Spleen (tissue), 11 donors: ENCODE data around the gene SEC14L3. TPM values are rescaled to one million over a fixed set of nuclear protein-coding genes. Genes with fewer than 3 reads are reported as not detected.

Source experiments
- DNase-seq: peaks from one replicate; pipeline ENCODE4 v3.0.0-alpha.2; 2020
- H3K27ac ChIP-seq, 8 donors: fragments of 200-600 bp; sonication (generic) in 7 of 8; 1 replicate in 4 of 8; 2 replicates in 4 of 8; pipeline versions ENCODE4 v1.5.0 to v1.8.0; 2016 to 2021; ENCODE audit warnings: inconsistent platforms in 4 of 8, mild to moderate bottlenecking in 4 of 8, moderate library complexity in 1 of 8
- H3K27me3 ChIP-seq, 7 donors: fragments of 200-600 bp; sonication (generic) in 6 of 7; replicated peaks in 1 of 7; 1 replicate in 4 of 7; 2 replicates in 3 of 7; pipeline versions ENCODE4 v1.5.0 to v1.8.0; 2016 to 2021; ENCODE audit warnings: inconsistent platforms in 3 of 7, mild to moderate bottlenecking in 1 of 7
- H3K36me3 ChIP-seq, 6 donors: fragments of 200-600 bp; sonication (generic) in 5 of 6; 1 replicate in 4 of 6; 2 replicates in 2 of 6; pipeline versions ENCODE4 v1.5.0 to v1.8.0; 2016 to 2021; ENCODE audit warnings: inconsistent platforms in 2 of 6
- H3K4me1 ChIP-seq, 6 donors: fragments of 200-600 bp; sonication (generic) in 5 of 6; 1 replicate in 3 of 6; 2 replicates in 3 of 6; pipeline versions ENCODE4 v1.5.0 to v1.8.0; 2016 to 2021; ENCODE audit warnings: inconsistent platforms in 3 of 6
- H3K4me3 ChIP-seq, 8 donors: fragments of 200-600 bp; sonication (generic) in 7 of 8; 1 replicate in 4 of 8; 2 replicates in 4 of 8; pipeline versions ENCODE4 v1.5.0 to v1.8.0; 2016 to 2021; ENCODE audit warnings: inconsistent platforms in 4 of 8, mild to moderate bottlenecking in 4 of 8, moderate library complexity in 2 of 8
- H3K9me3 ChIP-seq, 8 donors: fragments of 200-600 bp; sonication (generic) in 7 of 8; 1 replicate in 4 of 8; 2 replicates in 4 of 8; pipeline versions ENCODE4 v1.5.0 to v1.8.0; 2016 to 2021; ENCODE audit warnings: inconsistent platforms in 4 of 8
- CTCF ChIP-seq, 11 experiments: fragments of 200-600 bp in 7 of 11; fragments of 450-650 bp in 4 of 11; sonication (generic) in 4 of 11; IDR thresholded peaks in 8 of 11; conservative IDR thresholded peaks in 3 of 11; 1 replicate in 7 of 11; 2 replicates in 4 of 11; pipeline versions ENCODE4 v1.4.0 to v1.8.0; 2016 to 2021; ENCODE audit warnings: antibody characterized with exemption in 11 of 11, inconsistent platforms in 4 of 11, mild to moderate bottlenecking in 1 of 11
- POLR2A ChIP-seq, 3 donors: fragments of 450-650 bp; IDR thresholded peaks; one replicate each; pipeline ENCODE4 v1.5.1; 2017; ENCODE audit warnings: antibody characterized with exemption in 3 of 3, mild to moderate bottlenecking in 1 of 3
- POLR2AphosphoS5 ChIP-seq, 3 donors: sonication (generic); formaldehyde crosslinking; IDR thresholded peaks; one replicate each; pipeline ENCODE4 v1.5.1; 2017; ENCODE audit warnings: antibody characterized with exemption in 3 of 3
- WGBS, 5 donors: extraction: QIAGEN DNeasy Blood & Tissue Kit in 3 of 5; methylation state at CpG; one replicate each; pipeline versions ENCODE4 v1.1.5 to v1.1.7; 2013 to 2018; 5-methylcytosine and 5-hydroxymethylcytosine counted together
- intact Hi-C: fragments of 100-400 bp; cut with DNase I; formaldehyde crosslinking; loops from one replicate; pipeline ENCODE4 v1.15.0; 2023; ENCODE audit warnings: low total_unique reads
- polyA plus RNA-seq, 3 donors: library from polyadenylated mRNA; stranded (reverse); fragments of 200-250 nt; gene quantifications; one replicate each; pipeline ENCODE4 v1.2.1, GENCODE V29; 2013
- total RNA-seq, 7 donors: library from RNA; depleted of rRNA in 3 of 7; stranded (reverse); fragments of >200 nt in 3 of 7; fragmentation: NEBNext Ultra II Directional in 4 of 7; extraction: Animal tissue kit (Norgen Biotek cat#: 25700) in 4 of 7; gene quantifications; one replicate each; pipeline versions ENCODE4 v1.1.0 to v1.2.1, GENCODE V29; 2016 to 2021
- donor health status: healthy with polysubstance abuse.
- donor health status: DM: no; HTN: no; CAD: no; lungs with moderate emphysema.
- donor health status: DM: no; HTN: no; CAD: no.
- donor health status: Bipolar disorder and iron deficiency.
- donor health status: healthy.
- donor health status: DM: no; HTN: no; CAD: no.
- donor health status: DM: yes; HTN: yes; CAD: no.

SEC14L3 gene
- total and polyA plus RNA-seq, 10 donors, result not detected

- no peak overlapping the region for H3K4me3 ChIP-seq
- H3K36me3 ChIP-seq, result no peaks in the 10 kb centered on the region
- peaks cover 0 to 20% (median 8%) of the 10 kb centered on the region in 6 donors for H3K4me1 ChIP-seq
- intact Hi-C loops, result no loop called here
- no peak overlapping the region for H3K27ac ChIP-seq
- no peak for TF ChIP-seq POLR2A (IDR thresholded peaks at IDR 0.05)
- TF ChIP-seq CTCF (IDR thresholded peaks at IDR 0.05 in 8 of 11, conservative IDR thresholded peaks at IDR 0.05 in 3 of 11), result no peak
- no peak for TF ChIP-seq POLR2AphosphoS5 (IDR thresholded peaks at IDR 0.05)
- DNase-seq, result no peak
- peaks cover 0 to 68% (median 0%) of the 10 kb centered on the region in 7 donors for H3K27me3 ChIP-seq
- WGBS, 5 donors, result 47 to 56% (median 48%) methylated on average over 5 of the region's 5 CpGs
- peaks cover 0 to 4% (median 0%) of the 10 kb centered on the region in 8 donors for H3K9me3 ChIP-seq
These were observed 26.2 kb downstream of the SEC14L3 start for GRCh38 chr22:30445438-30446145.

- Histone ChIP-seq H3K9me3 (peaks cover 0 to 4% (median 0%) of the 10 kb centered on the region in 8 donors), H3K36me3 (no peaks in the 10 kb centered on the region), H3K27ac (no peak overlapping the region), H3K4me3 (no peak overlapping the region), H3K27me3 (peaks cover 0 to 74% (median 0%) of the 10 kb centered on the region in 7 donors), H3K4me1 (peaks cover 0 to 20% (median 8%) of the 10 kb centered on the region in 6 donors)
- intact Hi-C loops, result no loop called here
- TF ChIP-seq CTCF (IDR thresholded peaks at IDR 0.05 in 8 of 11, conservative IDR thresholded peaks at IDR 0.05 in 3 of 11) (peak; percentile 38 to 83 (median 75)), POLR2AphosphoS5 (IDR thresholded peaks at IDR 0.05) (no peak)
- 21 to 25% (median 22%) methylated on average over 10 to 11 of the region's 11 CpGs for WGBS, 5 donors
- DNase-seq, result no peak
These were observed 27.0 kb downstream of the SEC14L3 start for GRCh38 chr22:30444632-30445437.

- Histone ChIP-seq H3K4me3 (no peak overlapping the region), H3K27me3 (peaks cover 0 to 73% (median 0%) of the 10 kb centered on the region in 7 donors), H3K4me1 (peaks cover 0 to 20% (median 10%) of the 10 kb centered on the region in 6 donors), H3K36me3 (no peaks in the 10 kb centered on the region), H3K27ac (no peak overlapping the region), H3K9me3 (peaks cover 0 to 10% (median 5%) of the 10 kb centered on the region in 8 donors)
- TF ChIP-seq POLR2A (IDR thresholded peaks at IDR 0.05), result no peak
- no peak for TF ChIP-seq POLR2AphosphoS5 (IDR thresholded peaks at IDR 0.05)
- TF ChIP-seq CTCF (IDR thresholded peaks at IDR 0.05 in 8 of 11, conservative IDR thresholded peaks at IDR 0.05 in 3 of 11), result no peak
- 69 to 90% (median 83%) methylated on average over 9 of the region's 9 CpGs for WGBS, 5 donors
- no peak for DNase-seq
- intact Hi-C loops, result no loop called here
These were observed 30.7 kb downstream of the SEC14L3 start for GRCh38 chr22:30441088-30441487.

- intact Hi-C loops, result no loop called here
- no peak for DNase-seq
- Histone ChIP-seq H3K4me3 (no peak overlapping the region), H3K36me3 (no peaks in the 10 kb centered on the region), H3K27ac (no peak overlapping the region), H3K9me3 (peaks cover 0 to 23% (median 14%) of the 10 kb centered on the region in 8 donors), H3K27me3 (peaks cover 0 to 62% (median 0%) of the 10 kb centered on the region in 7 donors), H3K4me1 (peaks cover 0 to 13% (median 7%) of the 10 kb centered on the region in 6 donors)
- WGBS, 5 donors, result 82 to 95% (median 92%) methylated on average over 6 to 11 of the region's 11 CpGs
- TF ChIP-seq POLR2AphosphoS5 (IDR thresholded peaks at IDR 0.05) (no peak), POLR2A (IDR thresholded peaks at IDR 0.05) (no peak), CTCF (IDR thresholded peaks at IDR 0.05 in 8 of 11, conservative IDR thresholded peaks at IDR 0.05 in 3 of 11) (no peak)
These were observed 32.0 kb downstream of the SEC14L3 start for GRCh38 chr22:30439836-30440235.
